HG02678 (cell line): Measurements from ENCODE around the gene TNFAIP8.
A peak's percentile ranks its signal among the peaks of the same experiment; 100 is the strongest.

Source experiments
- ATAC-seq: cut with Tn5 transposase; IDR thresholded peaks from one replicate; pipeline ENCODE4 v1.9.1; 2021; ENCODE audit warnings: mild to moderate bottlenecking, moderate library complexity; ENCODE audit not compliant: unreplicated experiment

Gene TNFAIP8

GRCh38 chr5:119355685-119356611 is at the start of gene TNFAIP8:
Gene TNFAIP8 (plus strand): TSS chr5:119356019. CDS start chr5:119356091, 72 bp downstream.
- ATAC-seq, result peak; percentile 57

- ATAC-seq, result no peak
Measured at GRCh38 chr5:119307170-119307569, 48.6 kb upstream of the TNFAIP8 start.

- ATAC-seq, result peak; percentile 13
Measured at GRCh38 chr5:119309326-119309725, 46.5 kb upstream of the TNFAIP8 start.

GRCh38 chr5:119311688-119312087 is 44.1 kb upstream of the TNFAIP8 start:
- ATAC-seq, result no peak

- ATAC-seq, result no peak
Measured at GRCh38 chr5:119312403-119312802, 43.4 kb upstream of the TNFAIP8 start.

- ATAC-seq, result no peak
Measured at GRCh38 chr5:119313197-119313596, 42.6 kb upstream of the TNFAIP8 start.

GRCh38 chr5:119313658-119314605 is 41.9 kb upstream of the TNFAIP8 start:
- ATAC-seq, result no peak

GRCh38 chr5:119315516-119315949 is 40.3 kb upstream of the TNFAIP8 start:
- ATAC-seq, result peak; percentile 81

GRCh38 chr5:119316086-119316485 is 39.7 kb upstream of the TNFAIP8 start:
- ATAC-seq, result no peak

GRCh38 chr5:119316906-119317305 is 38.9 kb upstream of the TNFAIP8 start:
- no peak for ATAC-seq

GRCh38 chr5:119318256-119318894 is 37.4 kb upstream of the TNFAIP8 start:
- ATAC-seq, result peak; percentile 40

GRCh38 chr5:119319401-119319800 is 36.4 kb upstream of the TNFAIP8 start:
- ATAC-seq, result no peak

- no peak for ATAC-seq
Measured at GRCh38 chr5:119319890-119320289, 35.9 kb upstream of the TNFAIP8 start.

GRCh38 chr5:119321569-119322311 is 34.1 kb upstream of the TNFAIP8 start:
- ATAC-seq, result no peak

GRCh38 chr5:119322312-119322947 is 33.4 kb upstream of the TNFAIP8 start:
- no peak for ATAC-seq

- peak; percentile 58 for ATAC-seq
Measured at GRCh38 chr5:119322948-119323537, 32.8 kb upstream of the TNFAIP8 start.

GRCh38 chr5:119323601-119324000 is 32.2 kb upstream of the TNFAIP8 start:
- no peak for ATAC-seq

- ATAC-seq, result no peak
Measured at GRCh38 chr5:119324842-119325241, 31.0 kb upstream of the TNFAIP8 start.

- ATAC-seq, result no peak
Measured at GRCh38 chr5:119327018-119327417, 28.8 kb upstream of the TNFAIP8 start.
